HEK293 (cell line): Measurements from ENCODE around the gene SFN.
A peak's percentile ranks its signal among the peaks of the same experiment; 100 is the strongest.

Experiments used
- GFI1B ChIP-seq: fragments of 450-650 bp; formaldehyde crosslinking; IDR thresholded peaks from 2 replicates; pipeline ENCODE4 v1.5.1; 2016; ENCODE audit warnings: missing biosample characterization, missing genetic modification characterization
- PATZ1 ChIP-seq: fragments of 450-650 bp; formaldehyde crosslinking; IDR thresholded peaks from 2 replicates; pipeline ENCODE4 v1.5.1; 2016; ENCODE audit warnings: missing biosample characterization, missing genetic modification characterization
- PRDM10 ChIP-seq: fragments of 450-650 bp; formaldehyde crosslinking; IDR thresholded peaks from 2 replicates; pipeline ENCODE4 v1.5.1; 2016; ENCODE audit warnings: missing biosample characterization, missing genetic modification characterization
- SP3 ChIP-seq: fragments of 450-650 bp; formaldehyde crosslinking; IDR thresholded peaks from 2 replicates; pipeline ENCODE4 v1.5.1; 2016; ENCODE audit warnings: missing biosample characterization, missing genetic modification characterization
- ZNF114 ChIP-seq: fragments of 450-650 bp; formaldehyde crosslinking; IDR thresholded peaks from 2 replicates; pipeline ENCODE4 v1.5.0; 2017; ENCODE audit warnings: missing biosample characterization, missing genetic modification characterization
- ZNF138 ChIP-seq: fragments of 450-650 bp; formaldehyde crosslinking; IDR thresholded peaks from 2 replicates; pipeline ENCODE4 v1.5.1; 2016; ENCODE audit warnings: missing biosample characterization, missing genetic modification characterization, borderline replicate concordance
- ZNF223 ChIP-seq: fragments of 450-650 bp; formaldehyde crosslinking; IDR thresholded peaks from 2 replicates; pipeline ENCODE4 v1.5.1; 2016; ENCODE audit warnings: missing biosample characterization, missing genetic modification characterization
- ZNF292 ChIP-seq: fragments of 450-650 bp; formaldehyde crosslinking; IDR thresholded peaks from 2 replicates; pipeline ENCODE4 v1.5.1; 2016; ENCODE audit warnings: low read depth, missing biosample characterization, missing genetic modification characterization, borderline replicate concordance
- ZNF311 ChIP-seq: fragments of 450-650 bp; formaldehyde crosslinking; IDR thresholded peaks from 2 replicates; pipeline ENCODE4 v1.5.1; 2017; ENCODE audit warnings: missing biosample characterization, missing genetic modification characterization, borderline replicate concordance
- ZNF394 ChIP-seq: fragments of 450-650 bp; formaldehyde crosslinking; IDR thresholded peaks from 2 replicates; pipeline ENCODE4 v1.5.1; 2016; ENCODE audit warnings: missing biosample characterization, missing genetic modification characterization, mild to moderate bottlenecking, moderate library complexity, borderline replicate concordance
- ZNF398 ChIP-seq: fragments of 450-650 bp; formaldehyde crosslinking; IDR thresholded peaks from 2 replicates; pipeline ENCODE4 v1.5.1; 2017; ENCODE audit warnings: missing biosample characterization, missing genetic modification characterization
- ZNF404 ChIP-seq: fragments of 450-650 bp; formaldehyde crosslinking; IDR thresholded peaks from 2 replicates; pipeline ENCODE4 v1.5.1; 2017; ENCODE audit warnings: missing biosample characterization, missing genetic modification characterization
- ZNF530 ChIP-seq: fragments of 450-650 bp; formaldehyde crosslinking; IDR thresholded peaks from 2 replicates; pipeline ENCODE4 v1.5.1; 2016; ENCODE audit warnings: low read depth, missing biosample characterization, missing genetic modification characterization
- ZNF558 ChIP-seq: fragments of 450-650 bp; formaldehyde crosslinking; IDR thresholded peaks from 2 replicates; pipeline ENCODE4 v1.5.1; 2016; ENCODE audit warnings: missing biosample characterization, missing genetic modification characterization
- ZNF561 ChIP-seq: fragments of 450-650 bp; IDR thresholded peaks from 2 replicates; pipeline ENCODE4 v1.5.1; 2018; ENCODE audit warnings: missing biosample characterization, missing genetic modification characterization, borderline replicate concordance
- ZNF571 ChIP-seq: fragments of 450-650 bp; formaldehyde crosslinking; IDR thresholded peaks from 2 replicates; pipeline ENCODE4 v1.5.0; 2017; ENCODE audit warnings: missing biosample characterization, missing genetic modification characterization
- ZNF596 ChIP-seq: fragments of 450-650 bp; IDR thresholded peaks from 2 replicates; pipeline ENCODE4 v1.5.0; 2018; ENCODE audit warnings: missing biosample characterization, mild to moderate bottlenecking, missing genetic modification characterization, moderate library complexity
- ZNF629 ChIP-seq: fragments of 450-650 bp; formaldehyde crosslinking; IDR thresholded peaks from 2 replicates; pipeline ENCODE4 v1.5.1; 2017; ENCODE audit warnings: missing biosample characterization, missing genetic modification characterization
- ZNF658 ChIP-seq: fragments of 450-650 bp; formaldehyde crosslinking; IDR thresholded peaks from 2 replicates; pipeline ENCODE4; 2016; ENCODE audit warnings: missing biosample characterization, missing genetic modification characterization
- ZNF660 ChIP-seq: fragments of 450-650 bp; IDR thresholded peaks from 2 replicates; pipeline ENCODE4 v1.5.1; 2018; ENCODE audit warnings: missing biosample characterization, mild to moderate bottlenecking, missing genetic modification characterization
- ZNF76 ChIP-seq: fragments of 450-650 bp; formaldehyde crosslinking; IDR thresholded peaks from 2 replicates; pipeline ENCODE4; 2016; ENCODE audit warnings: low read depth, missing biosample characterization, missing genetic modification characterization, borderline replicate concordance
- ZNF768 ChIP-seq: fragments of 450-650 bp; formaldehyde crosslinking; IDR thresholded peaks from 2 replicates; pipeline ENCODE4 v1.5.1; 2018; ENCODE audit warnings: missing biosample characterization, mild to moderate bottlenecking, missing genetic modification characterization
- ZNF785 ChIP-seq: fragments of 450-650 bp; formaldehyde crosslinking; IDR thresholded peaks from 2 replicates; pipeline ENCODE4 v1.5.1; 2016; ENCODE audit warnings: missing biosample characterization, missing genetic modification characterization
- ZNF837 ChIP-seq: fragments of 450-650 bp; formaldehyde crosslinking; IDR thresholded peaks from 2 replicates; pipeline ENCODE4 v1.5.1; 2016; ENCODE audit warnings: missing biosample characterization, missing genetic modification characterization
- ZNF843 ChIP-seq: fragments of 450-650 bp; formaldehyde crosslinking; IDR thresholded peaks from 2 replicates; pipeline ENCODE4 v1.5.1; 2016; ENCODE audit warnings: missing biosample characterization, missing genetic modification characterization
- TF ChIP-seq, protein P1 (sequence below): fragments of 450-650 bp; formaldehyde crosslinking; IDR thresholded peaks from 2 replicates; pipeline ENCODE4 v1.5.1; 2016; ENCODE audit warnings: missing biosample characterization, missing genetic modification characterization, low read depth
- TF ChIP-seq, protein P2 (sequence below): fragments of 450-650 bp; formaldehyde crosslinking; IDR thresholded peaks from 2 replicates; pipeline ENCODE4; 2016; ENCODE audit warnings: missing biosample characterization, missing genetic modification characterization
- TF ChIP-seq, protein P3 (sequence below): fragments of 450-650 bp; formaldehyde crosslinking; IDR thresholded peaks from 2 replicates; pipeline ENCODE4 v1.5.1; 2016; ENCODE audit warnings: missing biosample characterization, missing genetic modification characterization

SFN gene

DNA sequence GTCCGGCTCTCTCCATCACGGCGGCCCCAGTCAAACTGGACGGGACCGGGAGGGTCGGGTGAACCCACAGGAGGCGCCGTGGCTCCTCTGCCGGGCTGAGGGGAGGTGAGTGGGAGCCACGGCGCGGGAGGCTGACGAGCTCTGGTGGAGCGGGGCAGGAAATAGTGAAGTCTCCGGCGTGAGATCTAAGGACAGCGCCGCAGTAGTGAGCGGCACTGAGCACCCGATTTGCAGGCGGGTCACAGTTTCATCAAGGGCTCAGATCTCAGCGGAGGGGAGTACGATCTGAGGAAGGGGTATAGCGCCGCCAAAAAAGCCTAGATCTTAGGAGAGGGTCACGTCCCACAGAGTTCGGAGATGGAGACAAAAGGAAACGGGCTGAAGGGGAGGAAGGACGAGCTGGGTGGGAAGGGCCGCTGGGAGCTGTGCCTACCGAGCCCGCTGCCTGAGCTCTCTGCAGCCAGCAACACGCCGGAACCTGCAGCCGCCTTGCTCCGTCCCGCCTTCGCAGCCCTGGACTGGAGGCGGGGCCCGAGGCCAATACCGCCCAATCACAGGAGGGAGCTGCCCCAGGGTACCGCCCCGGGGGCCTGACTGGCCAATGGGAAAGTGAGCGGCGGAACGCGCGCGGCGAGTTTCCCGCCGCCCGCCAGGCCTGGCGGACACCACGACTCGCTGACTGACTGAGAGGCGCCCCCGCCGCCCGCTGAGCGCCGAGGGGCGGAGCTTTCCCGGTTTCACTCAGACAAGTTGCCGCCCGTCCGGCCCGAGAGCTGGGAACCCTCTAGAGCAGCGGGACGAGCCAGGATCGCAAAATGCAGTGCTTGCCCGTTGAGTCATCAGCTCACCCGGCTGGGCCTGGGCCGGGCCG is 1.9 kb downstream of the SFN start (continued):
- TF ChIP-seq PRDM10 (tag by site-specific recombination) (peak; percentile 66; the same call in 1 of the 2 replicates), ZNF629 (peak; percentile 59; the same call in 1 of the 2 replicates), ZNF530 (tag by site-specific recombination) (no peak), ZNF398 (tag by site-specific recombination) (no peak; the same call in none of the 2 replicates), SP3 (tag by site-specific recombination) (peak; percentile 90), ZNF114 (tag by site-specific recombination) (no peak), ZNF311 (tag by site-specific recombination) (no peak), ZNF292 (no peak), ZNF837 (no peak), ZNF768 (no peak), PATZ1 (tag by site-specific recombination) (peak; percentile 94), ZNF223 (tag by site-specific recombination) (no peak), ZNF76 (tag by site-specific recombination) (no peak; the same call in none of the 2 replicates), ZNF561 (tag by site-specific recombination) (peak; percentile 98), ZNF558 (tag by site-specific recombination) (no peak), GFI1B (tag by site-specific recombination) (no peak), ZNF571 (no peak), ZNF843 (tag by site-specific recombination) (peak; percentile 69), ZNF394 (tag by site-specific recombination) (no peak), ZNF404 (no peak), ZNF785 (tag by site-specific recombination) (no peak), ZNF596 (no peak), ZNF660 (peak; percentile 46; the same call in 1 of the 2 replicates), ZNF138 (no peak), ZNF658 (tag by site-specific recombination) (no peak)
- TF ChIP-seq, protein P1, sequence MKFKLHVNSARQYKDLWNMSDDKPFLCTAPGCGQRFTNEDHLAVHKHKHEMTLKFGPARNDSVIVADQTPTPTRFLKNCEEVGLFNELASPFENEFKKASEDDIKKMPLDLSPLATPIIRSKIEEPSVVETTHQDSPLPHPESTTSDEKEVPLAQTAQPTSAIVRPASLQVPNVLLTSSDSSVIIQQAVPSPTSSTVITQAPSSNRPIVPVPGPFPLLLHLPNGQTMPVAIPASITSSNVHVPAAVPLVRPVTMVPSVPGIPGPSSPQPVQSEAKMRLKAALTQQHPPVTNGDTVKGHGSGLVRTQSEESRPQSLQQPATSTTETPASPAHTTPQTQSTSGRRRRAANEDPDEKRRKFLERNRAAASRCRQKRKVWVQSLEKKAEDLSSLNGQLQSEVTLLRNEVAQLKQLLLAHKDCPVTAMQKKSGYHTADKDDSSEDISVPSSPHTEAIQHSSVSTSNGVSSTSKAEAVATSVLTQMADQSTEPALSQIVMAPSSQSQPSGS = no peak
- TF ChIP-seq, protein P2, sequence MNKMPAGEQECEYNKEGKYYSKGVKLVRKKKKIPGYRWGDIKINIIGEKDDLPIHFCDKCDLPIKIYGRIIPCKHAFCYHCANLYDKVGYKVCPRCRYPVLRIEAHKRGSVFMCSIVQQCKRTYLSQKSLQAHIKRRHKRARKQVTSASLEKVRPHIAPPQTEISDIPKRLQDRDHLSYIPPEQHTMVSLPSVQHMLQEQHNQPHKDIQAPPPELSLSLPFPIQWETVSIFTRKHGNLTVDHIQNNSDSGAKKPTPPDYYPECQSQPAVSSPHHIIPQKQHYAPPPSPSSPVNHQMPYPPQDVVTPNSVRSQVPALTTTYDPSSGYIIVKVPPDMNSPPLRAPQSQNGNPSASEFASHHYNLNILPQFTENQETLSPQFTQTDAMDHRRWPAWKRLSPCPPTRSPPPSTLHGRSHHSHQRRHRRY (tag by site-specific recombination) = 0 out of 2 replicates have a peak, but pooled peaks have one; percentile 15
- TF ChIP-seq, protein P3, sequence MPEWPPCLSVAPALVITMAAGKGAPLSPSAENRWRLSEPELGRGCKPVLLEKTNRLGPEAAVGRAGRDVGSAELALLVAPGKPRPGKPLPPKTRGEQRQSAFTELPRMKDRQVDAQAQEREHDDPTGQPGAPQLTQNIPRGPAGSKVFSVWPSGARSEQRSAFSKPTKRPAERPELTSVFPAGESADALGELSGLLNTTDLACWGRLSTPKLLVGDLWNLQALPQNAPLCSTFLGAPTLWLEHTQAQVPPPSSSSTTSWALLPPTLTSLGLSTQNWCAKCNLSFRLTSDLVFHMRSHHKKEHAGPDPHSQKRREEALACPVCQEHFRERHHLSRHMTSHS (tag by site-specific recombination) = no peak
